T-helper 1 cell treated with Interleukin-12 subunit alpha and Interleukin-12 subunit beta and Interleukin-4 antibody, amounts not matched to agents 30 μg/mL and 1 μg/mL, for 36 hours (primary cell): ENCODE measurements around the gene COMT.

Experiments
- H3K27ac Mint-ChIP-seq: one replicate; pipeline ENCODE4 v1.8.0; 2021; ENCODE audit warnings: mild to moderate bottlenecking, mixed read lengths
- H3K27me3 Mint-ChIP-seq: one replicate; pipeline ENCODE4 v1.8.0; 2021; ENCODE audit warnings: low read depth, mixed read lengths
- H3K36me3 Mint-ChIP-seq: one replicate; pipeline ENCODE4 v1.8.0; 2021; ENCODE audit warnings: low read depth, mixed read lengths
- H3K4me1 Mint-ChIP-seq: one replicate; pipeline ENCODE4 v1.8.0; 2021; ENCODE audit warnings: low read depth, mixed read lengths
- H3K4me3 Mint-ChIP-seq: one replicate; pipeline ENCODE4 v1.8.0; 2021; ENCODE audit warnings: mild to moderate bottlenecking, moderate library complexity, mixed read lengths
- H3K9me3 Mint-ChIP-seq: one replicate; pipeline ENCODE4 v1.8.0; 2021; ENCODE audit warnings: mixed read lengths

The COMT gene

GRCh38 chr22:20012741-20013331 lies 71.3 kb downstream of the COMT start:
- Mint-ChIP-seq H3K36me3 (no peaks in the 10 kb centered on the region), H3K9me3 (no peaks in the 10 kb centered on the region), H3K4me1 (peaks cover 4% of the 10 kb centered on the region), H3K27ac (no peak overlapping the region), H3K27me3 (peaks cover 23% of the 10 kb centered on the region), H3K4me3 (no peak overlapping the region)

DNA sequence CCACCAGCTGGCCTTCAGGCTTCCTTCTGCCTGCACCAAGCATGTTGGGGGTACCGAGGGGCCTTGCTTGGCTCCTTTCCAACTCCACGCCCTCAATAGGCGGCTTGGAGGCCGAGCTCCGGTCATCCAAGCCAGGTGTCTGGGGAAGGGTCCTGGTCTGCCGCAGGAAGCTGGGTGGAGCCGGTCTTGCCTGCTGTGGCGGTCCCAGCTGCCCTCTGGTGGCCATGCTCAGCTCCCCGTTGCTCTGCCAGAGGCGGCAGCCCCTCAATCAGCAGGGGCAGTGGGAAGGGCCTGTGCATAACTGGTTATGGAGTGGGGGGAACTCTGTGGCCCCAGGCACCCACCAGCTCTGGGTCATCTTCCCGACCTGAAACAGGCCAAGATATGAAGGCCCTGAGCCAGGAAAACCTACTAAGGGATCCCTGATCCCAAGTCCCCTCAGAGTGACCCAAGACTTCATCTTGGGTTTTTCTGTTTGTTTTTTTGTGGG lies 71.9 kb downstream of the COMT start:
- no peaks in the 10 kb centered on the region for H3K9me3 Mint-ChIP-seq
- H3K36me3 Mint-ChIP-seq = no peaks in the 10 kb centered on the region
- no peak overlapping the region for H3K27ac Mint-ChIP-seq
- H3K27me3 Mint-ChIP-seq = peaks cover 25% of the 10 kb centered on the region
- H3K4me1 Mint-ChIP-seq = peaks cover 4% of the 10 kb centered on the region
- no peak overlapping the region for H3K4me3 Mint-ChIP-seq

GRCh38 chr22:20014526-20015186 lies 73.1 kb downstream of the COMT start:
- Mint-ChIP-seq H3K9me3 (no peaks in the 10 kb centered on the region), H3K27ac (no peak overlapping the region), H3K4me3 (peak overlapping the region; percentile 21), H3K36me3 (no peaks in the 10 kb centered on the region), H3K27me3 (peaks cover 25% of the 10 kb centered on the region), H3K4me1 (peaks cover 4% of the 10 kb centered on the region)

GRCh38 chr22:20015187-20015625 lies 73.6 kb downstream of the COMT start:
- Mint-ChIP-seq H3K27me3 (peaks cover 25% of the 10 kb centered on the region), H3K4me3 (peak overlapping the region; percentile 54), H3K36me3 (no peaks in the 10 kb centered on the region), H3K27ac (no peak overlapping the region), H3K4me1 (peaks cover 5% of the 10 kb centered on the region), H3K9me3 (no peaks in the 10 kb centered on the region)

DNA sequence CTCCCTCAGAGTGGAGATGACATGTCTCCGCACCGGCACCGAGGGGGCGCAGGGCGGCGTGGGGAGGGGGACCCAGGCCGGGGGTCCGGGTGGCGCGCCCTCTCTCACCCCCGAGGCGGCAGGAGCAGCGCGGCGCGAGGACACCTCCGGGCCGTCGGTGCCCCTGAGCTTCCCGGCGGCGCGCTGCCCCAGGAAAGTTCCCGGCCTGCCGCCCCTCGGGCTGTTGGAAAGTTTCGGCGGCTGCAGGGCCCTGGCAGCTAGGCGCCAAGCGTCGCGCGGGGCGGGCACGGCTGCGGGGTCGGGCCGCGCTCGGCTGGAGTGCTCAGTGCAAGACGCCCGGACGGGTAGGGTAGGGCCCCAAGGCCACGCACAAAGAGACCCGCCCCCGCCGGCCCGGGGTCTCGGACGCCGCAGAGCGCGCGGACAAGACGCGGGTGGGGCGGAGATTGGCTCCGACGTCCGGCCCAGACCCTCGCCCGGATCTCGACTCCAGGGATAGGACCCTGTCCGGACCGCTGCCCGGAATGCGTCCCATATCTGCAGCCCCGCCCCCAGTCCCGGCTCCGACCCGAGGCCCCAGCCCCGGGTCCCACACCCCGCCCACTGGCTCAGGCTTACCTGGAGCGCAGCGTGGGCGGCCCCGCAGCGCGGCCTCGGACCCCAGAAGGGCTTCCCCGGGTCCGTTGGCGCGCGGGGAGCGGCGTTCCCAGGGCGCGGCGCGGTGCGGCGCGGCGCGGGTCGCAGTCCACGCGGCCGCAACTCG lies 74.6 kb downstream of the COMT start:
- Mint-ChIP-seq H3K4me1 (peaks cover 10% of the 10 kb centered on the region), H3K36me3 (no peaks in the 10 kb centered on the region), H3K4me3 (no peak overlapping the region), H3K27ac (no peak overlapping the region), H3K27me3 (peaks cover 25% of the 10 kb centered on the region), H3K9me3 (no peaks in the 10 kb centered on the region)

DNA sequence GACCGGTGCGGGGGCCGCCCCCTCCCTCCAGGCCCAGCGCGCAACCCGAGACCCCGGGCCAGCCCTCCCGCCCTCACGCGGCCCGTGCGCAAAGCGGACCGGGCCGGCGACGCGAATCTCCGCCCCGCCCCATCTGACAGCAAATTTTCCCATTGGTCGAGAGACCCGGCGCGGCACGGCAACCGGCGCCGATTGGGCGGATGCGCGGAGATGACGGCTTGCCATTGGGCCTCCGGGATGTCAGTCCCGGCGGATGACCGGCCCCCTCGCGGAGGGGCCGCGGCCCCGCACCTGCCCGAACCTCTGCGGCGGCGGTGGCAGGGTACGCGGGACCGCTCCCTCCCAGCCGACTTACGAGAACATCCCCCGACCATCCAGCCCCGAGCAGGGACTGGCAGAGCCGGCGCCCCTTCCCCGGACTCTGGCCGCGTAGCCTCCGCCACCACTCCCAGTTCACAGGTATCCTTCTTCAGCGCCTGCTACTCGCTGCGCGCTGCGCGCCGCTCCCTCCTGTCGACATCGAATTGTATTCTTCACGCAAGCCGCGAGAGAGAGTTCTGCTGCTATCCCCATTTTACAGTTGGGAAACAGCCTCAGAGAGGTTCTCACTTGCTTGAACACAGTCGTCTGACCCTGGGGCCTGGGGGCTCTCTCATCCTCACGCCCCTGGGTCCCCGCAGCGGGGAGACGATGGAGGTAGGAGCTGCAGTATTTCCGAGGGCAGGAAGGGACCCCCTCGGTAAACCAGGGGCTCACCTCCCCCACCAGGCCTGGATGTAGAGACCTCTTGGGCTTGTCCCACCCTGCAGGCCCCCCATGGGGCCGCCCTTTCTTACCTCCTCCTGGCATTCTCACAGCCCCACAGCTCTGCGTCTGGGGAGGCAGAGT lies 75.4 kb downstream of the COMT start, which contains the start of gene ARVCF:
Gene ARVCF (minus strand): TSS at position 90 of the 888 bp plus-strand sequence. CDS start 26,029 bp downstream, outside the sequence.
- Mint-ChIP-seq H3K36me3 (no peaks in the 10 kb centered on the region), H3K4me3 (peak within 1 kb of the TSS; percentile 88), H3K27me3 (peaks cover 25% of the 10 kb centered on the region), H3K4me1 (peaks cover 13% of the 10 kb centered on the region), H3K27ac (peak within 1 kb of the TSS; percentile 24), H3K9me3 (no peaks in the 10 kb centered on the region)

- no peaks in the 10 kb centered on the region for H3K36me3 Mint-ChIP-seq
- H3K4me1 Mint-ChIP-seq = peaks cover 17% of the 10 kb centered on the region
- H3K27me3 Mint-ChIP-seq = peaks cover 25% of the 10 kb centered on the region
- H3K27ac Mint-ChIP-seq = no peak overlapping the region
- peak overlapping the region; percentile 71 for H3K4me3 Mint-ChIP-seq
- H3K9me3 Mint-ChIP-seq = no peaks in the 10 kb centered on the region
These were observed 76.0 kb downstream of the COMT start for GRCh38 chr22:20017622-20017958.

DNA sequence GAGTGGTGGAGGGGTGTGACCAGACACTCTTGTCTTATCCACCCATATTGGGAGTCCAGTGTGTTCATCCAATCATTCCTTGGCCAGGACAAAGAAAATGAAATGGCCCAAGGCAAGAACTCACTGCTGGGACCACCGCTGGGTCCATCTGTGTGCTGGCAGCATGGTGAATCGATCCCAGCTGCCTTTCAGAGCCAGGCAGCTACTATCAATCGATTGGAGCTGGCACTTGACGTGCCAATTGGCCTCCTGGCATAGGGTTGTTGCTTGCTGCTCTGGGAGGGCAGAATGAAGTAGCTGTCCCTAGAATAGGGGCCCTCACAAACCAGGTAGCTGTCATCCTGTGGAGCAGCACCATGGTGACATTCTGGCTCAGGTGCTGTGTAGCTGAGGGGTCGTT lies 76.4 kb downstream of the COMT start:
- Mint-ChIP-seq H3K27me3 (peaks cover 25% of the 10 kb centered on the region), H3K4me3 (peak overlapping the region; percentile 71), H3K27ac (no peak overlapping the region), H3K9me3 (no peaks in the 10 kb centered on the region), H3K4me1 (peaks cover 17% of the 10 kb centered on the region), H3K36me3 (no peaks in the 10 kb centered on the region)
